ENCODE data around the gene SETD1B.
A peak's percentile ranks its signal among the peaks of the same experiment; 100 is the strongest.

SETD1B gene

DNA sequence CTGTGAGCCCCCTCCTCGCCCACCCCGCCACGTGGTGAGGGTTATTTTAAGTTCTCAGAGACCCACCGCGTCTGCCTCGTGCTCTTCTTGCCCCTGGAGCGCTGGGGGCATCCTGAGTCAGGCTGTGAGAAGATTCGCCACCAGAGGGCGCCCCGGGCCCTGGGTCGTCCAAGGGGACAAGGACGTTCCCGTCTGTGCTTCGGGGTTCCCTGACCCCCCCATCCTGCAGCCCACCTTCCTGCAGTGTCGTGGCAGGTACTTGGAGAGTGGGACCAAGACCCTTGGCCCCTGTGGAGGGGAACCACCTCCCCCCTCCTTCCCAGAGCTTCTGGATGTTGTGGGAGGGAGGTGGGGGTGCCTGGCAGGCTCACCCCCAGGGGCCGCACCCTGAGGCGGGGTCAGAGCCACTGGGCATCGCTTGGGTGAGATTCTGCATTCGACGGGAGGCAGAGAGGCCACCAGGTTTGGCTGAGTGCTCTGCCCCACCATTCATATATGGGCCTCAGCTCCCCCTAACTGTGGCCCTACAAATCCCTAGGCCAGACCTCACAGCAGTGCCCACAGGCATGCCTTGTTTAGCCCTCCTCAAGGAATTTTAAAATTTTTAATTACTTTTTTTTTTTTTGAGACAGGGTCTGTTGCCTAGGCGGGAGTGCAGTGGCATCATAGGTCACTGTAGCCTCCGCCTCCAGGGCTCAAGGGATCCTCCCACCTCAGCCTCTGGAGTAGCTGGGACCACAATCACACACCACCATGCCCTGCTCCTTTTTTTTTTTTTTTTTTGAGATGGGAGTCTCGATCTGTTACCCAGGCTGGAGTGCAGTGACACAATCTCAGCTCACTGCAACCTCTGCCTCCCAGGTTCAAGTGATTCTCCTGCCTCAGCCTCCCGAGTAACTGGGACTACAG lies 27.4 kb upstream of the SETD1B start:
- peak; percentile 76 for DNase-seq (ENCODE audit: extremely low read depth, insufficient read length)
- Histone ChIP-seq H3K4me3 (replicated peaks; ENCODE audit: low read depth, low read length) (no peak overlapping the region), H3K36me3 (ENCODE audit: control insufficient read depth, insufficient read depth, low read length) (peaks cover 17% of the 10 kb centered on the region), H3K27me3 (replicated peaks; ENCODE audit: control insufficient read depth, insufficient read depth, low read length) (no peaks in the 10 kb centered on the region)
- TF ChIP-seq, protein P1, sequence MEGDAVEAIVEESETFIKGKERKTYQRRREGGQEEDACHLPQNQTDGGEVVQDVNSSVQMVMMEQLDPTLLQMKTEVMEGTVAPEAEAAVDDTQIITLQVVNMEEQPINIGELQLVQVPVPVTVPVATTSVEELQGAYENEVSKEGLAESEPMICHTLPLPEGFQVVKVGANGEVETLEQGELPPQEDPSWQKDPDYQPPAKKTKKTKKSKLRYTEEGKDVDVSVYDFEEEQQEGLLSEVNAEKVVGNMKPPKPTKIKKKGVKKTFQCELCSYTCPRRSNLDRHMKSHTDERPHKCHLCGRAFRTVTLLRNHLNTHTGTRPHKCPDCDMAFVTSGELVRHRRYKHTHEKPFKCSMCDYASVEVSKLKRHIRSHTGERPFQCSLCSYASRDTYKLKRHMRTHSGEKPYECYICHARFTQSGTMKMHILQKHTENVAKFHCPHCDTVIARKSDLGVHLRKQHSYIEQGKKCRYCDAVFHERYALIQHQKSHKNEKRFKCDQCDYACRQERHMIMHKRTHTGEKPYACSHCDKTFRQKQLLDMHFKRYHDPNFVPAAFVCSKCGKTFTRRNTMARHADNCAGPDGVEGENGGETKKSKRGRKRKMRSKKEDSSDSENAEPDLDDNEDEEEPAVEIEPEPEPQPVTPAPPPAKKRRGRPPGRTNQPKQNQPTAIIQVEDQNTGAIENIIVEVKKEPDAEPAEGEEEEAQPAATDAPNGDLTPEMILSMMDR (IDR thresholded peaks at IDR 0.05; ENCODE audit: insufficient read depth, low read length, poor library complexity, severe bottlenecking), result peak; percentile 91

DNA sequence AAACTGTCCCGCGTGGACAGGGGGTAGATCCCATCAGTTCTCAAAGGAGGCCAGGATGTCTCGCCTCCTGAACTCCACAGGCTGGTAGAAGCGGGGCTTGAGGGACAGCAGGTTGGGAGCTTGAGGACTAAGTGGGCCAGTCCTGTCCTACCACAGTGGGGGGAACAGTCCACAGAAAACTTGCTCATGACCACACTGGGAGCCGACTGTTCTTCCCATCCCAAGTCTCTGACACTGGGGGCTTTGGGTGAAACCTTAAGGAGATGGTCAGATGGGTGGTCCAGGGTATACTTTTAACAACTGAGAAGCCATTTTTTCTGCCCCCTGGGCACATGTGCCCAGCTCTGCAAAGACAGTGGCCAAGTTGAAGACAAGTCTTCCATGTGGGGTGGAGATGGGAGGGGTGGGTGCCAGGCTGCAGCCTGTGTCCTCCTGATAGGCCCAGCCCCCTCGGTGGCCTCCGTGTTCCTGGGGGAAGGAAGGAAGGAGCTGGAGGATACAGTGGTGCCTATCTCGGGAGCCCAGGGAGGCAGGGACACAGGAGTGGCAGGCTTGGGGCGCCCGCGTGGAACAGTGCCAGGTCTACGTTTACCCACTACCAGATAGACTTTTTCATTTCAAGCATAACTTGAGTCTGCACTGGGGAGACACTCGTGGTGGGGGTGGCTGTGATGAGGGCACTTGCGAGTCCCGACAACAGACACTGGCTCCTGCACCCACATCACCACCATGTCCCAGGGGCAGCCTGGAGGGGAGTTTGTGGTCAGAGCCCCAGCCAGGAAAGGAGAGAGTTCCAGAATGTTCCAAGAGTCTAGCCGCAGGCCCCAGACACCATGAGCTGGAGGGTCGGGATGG lies 25.0 kb upstream of the SETD1B start:
- TF ChIP-seq, protein P1 (IDR thresholded peaks at IDR 0.05; ENCODE audit: insufficient read depth, low read length, poor library complexity, severe bottlenecking), result no peak
- Histone ChIP-seq H3K36me3 (ENCODE audit: control insufficient read depth, insufficient read depth, low read length) (peaks cover 17% of the 10 kb centered on the region), H3K27me3 (replicated peaks; ENCODE audit: control insufficient read depth, insufficient read depth, low read length) (no peaks in the 10 kb centered on the region), H3K4me3 (replicated peaks; ENCODE audit: low read depth, low read length) (no peak overlapping the region)
- no peak for DNase-seq (ENCODE audit: extremely low read depth, insufficient read length)

DNA sequence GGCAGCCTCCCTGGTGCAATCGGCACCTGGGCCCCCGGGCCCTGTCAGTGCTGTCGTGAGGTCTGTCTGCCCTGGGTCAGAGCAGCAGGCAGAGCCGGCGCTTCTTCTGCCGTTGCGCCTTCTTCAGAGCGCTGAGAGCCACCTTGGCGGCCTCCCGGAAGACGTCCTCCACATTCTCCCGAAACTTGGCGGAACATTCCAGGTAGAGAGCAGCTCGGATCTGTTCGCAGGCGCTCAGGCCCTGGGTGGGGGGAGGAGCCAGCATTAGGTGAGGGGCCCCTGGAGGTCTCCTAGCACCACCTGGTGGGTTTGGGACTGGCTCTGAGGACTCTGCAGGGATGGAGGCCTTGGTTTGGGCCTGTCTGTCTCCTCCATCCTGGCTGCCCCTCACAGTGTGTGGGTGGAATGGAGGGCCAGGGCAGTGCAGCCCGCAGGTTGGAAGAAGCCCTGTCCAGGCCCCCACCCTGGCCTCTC lies 24.4 kb upstream of the SETD1B start:
- Histone ChIP-seq H3K36me3 (ENCODE audit: control insufficient read depth, insufficient read depth, low read length) (peaks cover 17% of the 10 kb centered on the region), H3K4me3 (replicated peaks; ENCODE audit: low read depth, low read length) (no peak overlapping the region), H3K27me3 (replicated peaks; ENCODE audit: control insufficient read depth, insufficient read depth, low read length) (no peaks in the 10 kb centered on the region)
- DNase-seq (ENCODE audit: extremely low read depth, insufficient read length), result no peak
- TF ChIP-seq, protein P1 (IDR thresholded peaks at IDR 0.05; ENCODE audit: insufficient read depth, low read length, poor library complexity, severe bottlenecking), result no peak

DNA sequence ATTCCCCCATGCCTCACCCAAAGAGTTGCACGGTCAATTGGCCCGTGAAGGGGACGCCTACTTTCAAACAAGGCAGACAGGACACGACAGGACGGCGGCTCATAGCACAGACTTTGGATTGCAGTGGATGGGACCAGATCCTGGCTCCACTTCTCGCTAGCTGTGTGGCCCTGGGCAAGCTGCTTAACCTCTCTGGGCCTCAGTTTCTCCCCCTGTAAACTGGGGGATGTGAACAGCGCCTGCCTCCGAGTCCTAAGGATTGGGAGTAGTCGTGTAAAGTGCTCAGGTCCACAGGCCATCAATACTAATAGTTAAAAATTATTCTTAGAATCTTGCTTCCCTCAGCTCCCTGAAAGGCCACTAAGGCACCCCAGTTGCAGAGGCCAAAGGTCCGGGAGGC lies 23.4 kb upstream of the SETD1B start:
- TF ChIP-seq, protein P1 (IDR thresholded peaks at IDR 0.05; ENCODE audit: insufficient read depth, low read length, poor library complexity, severe bottlenecking), result no peak

DNA sequence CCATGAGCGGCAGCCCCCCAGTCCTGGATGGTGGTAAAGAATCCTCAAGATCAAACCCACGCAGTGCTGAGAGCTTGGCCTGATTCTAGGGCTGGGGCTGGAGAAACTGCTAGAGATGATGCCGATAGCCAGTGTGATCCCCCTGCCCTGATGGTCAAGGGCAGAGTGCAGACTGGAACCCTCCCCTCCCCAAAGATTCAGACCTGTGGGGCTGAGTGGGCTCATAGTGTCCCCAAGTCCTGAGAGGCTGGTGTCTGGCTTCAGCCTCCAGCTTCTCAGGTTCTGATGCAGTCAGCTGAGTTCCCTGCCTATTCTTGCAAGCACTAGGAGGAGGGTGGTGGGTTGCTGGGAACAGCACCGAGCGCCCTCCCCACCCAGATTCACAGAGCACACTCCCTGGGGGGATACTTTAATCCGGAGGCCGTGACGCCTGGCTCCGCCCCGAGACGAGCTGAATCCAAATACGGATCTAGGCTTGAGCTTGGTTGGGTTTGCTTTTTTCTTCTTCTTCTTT lies 22.3 kb upstream of the SETD1B start:
- DNase-seq (ENCODE audit: extremely low read depth, insufficient read length), result no peak
- peak overlapping the region; percentile 23; the same call in 1 of the 2 replicates for H3K4me3 ChIP-seq (replicated peaks; ENCODE audit: low read depth, low read length)
- H3K27me3 ChIP-seq (replicated peaks; ENCODE audit: control insufficient read depth, insufficient read depth, low read length), result no peaks in the 10 kb centered on the region
- TF ChIP-seq, protein P1 (IDR thresholded peaks at IDR 0.05; ENCODE audit: insufficient read depth, low read length, poor library complexity, severe bottlenecking), result no peak
- H3K36me3 ChIP-seq (ENCODE audit: control insufficient read depth, insufficient read depth, low read length), result peaks cover 21% of the 10 kb centered on the region

More for the DNA sequence above, 23.4 kb upstream of the SETD1B start:
- peaks cover 17% of the 10 kb centered on the region for H3K36me3 ChIP-seq (ENCODE audit: control insufficient read depth, insufficient read depth, low read length)
- no peak for DNase-seq (ENCODE audit: extremely low read depth, insufficient read length)
- no peaks in the 10 kb centered on the region for H3K27me3 ChIP-seq (replicated peaks; ENCODE audit: control insufficient read depth, insufficient read depth, low read length)
- no peak overlapping the region for H3K4me3 ChIP-seq (replicated peaks; ENCODE audit: low read depth, low read length)
